WTC11 (cell line): ENCODE results near the gene CELSR1.

Experiments
- ATF3 ChIP-seq: sonication (generic); formaldehyde crosslinking; conservative IDR thresholded peaks from 2 replicates; pipeline ENCODE4 v1.8.1; 2022; ENCODE audit warnings: mild to moderate bottlenecking, missing genetic modification reagents
- CTCF ChIP-seq: fragments of 200-600 bp; IDR thresholded peaks from 2 replicates; pipeline ENCODE4 v1.8.0; 2022; ENCODE audit warnings: antibody characterized with exemption
- FOXJ3 ChIP-seq: sonication (generic); formaldehyde crosslinking; IDR thresholded peaks from 2 replicates; pipeline ENCODE4 v1.9.0; 2021; ENCODE audit warnings: missing genetic modification reagents, mild to moderate bottlenecking, borderline replicate concordance
- MAX ChIP-seq: sonication (generic); formaldehyde crosslinking; IDR thresholded peaks from 2 replicates; pipeline ENCODE4 v1.8.0; 2022; ENCODE audit warnings: mild to moderate bottlenecking, missing genetic modification reagents
- NR2C2 ChIP-seq: sonication (generic); formaldehyde crosslinking; IDR thresholded peaks from 2 replicates; pipeline ENCODE4 v1.8.0; 2022; ENCODE audit warnings: mild to moderate bottlenecking, missing genetic modification reagents
- NR3C1 ChIP-seq: sonication (generic); formaldehyde crosslinking; conservative IDR thresholded peaks from 2 replicates; pipeline ENCODE4 v1.8.1; 2023; ENCODE audit warnings: low read depth, mild to moderate bottlenecking, missing genetic modification reagents
- ZNF416 ChIP-seq: fragments of 250-450 bp; sonication (Bioruptor Pico); IDR thresholded peaks from 2 replicates; pipeline ENCODE4 v1.9.0; 2021; ENCODE audit warnings: mild to moderate bottlenecking, inconsistent platforms
- ZNF671 ChIP-seq: fragments of 250-450 bp; sonication (Bioruptor Pico); IDR thresholded peaks from 2 replicates; pipeline ENCODE4 v1.8.0; 2021; ENCODE audit warnings: mild to moderate bottlenecking

GRCh38 chr22:46355996-46356471 lies 181.4 kb downstream of the CELSR1 start:
- TF ChIP-seq CTCF = no peak
- no peak for TF ChIP-seq FOXJ3
- TF ChIP-seq NR3C1 (CRISPR knock-in tag) = no peak
- no peak for TF ChIP-seq ZNF671 (CRISPR knock-in tag)
- no peak for TF ChIP-seq MAX (CRISPR knock-in tag)
- TF ChIP-seq ATF3 = no peak
- no peak for TF ChIP-seq NR2C2 (CRISPR knock-in tag)
- TF ChIP-seq ZNF416 (CRISPR knock-in tag) = no peak
